Upper lobe of left lung (tissue), 6 donors: ENCODE measurements around the gene ASB13. TPM values are rescaled to one million over a fixed set of nuclear protein-coding genes. Genes with fewer than 3 reads are reported as not detected.
A peak's percentile ranks its signal among the peaks of the same experiment; 100 is the strongest.
"Not testable (repeated sequence)": the region's sequence is repeated elsewhere in the genome, so short reads cannot be mapped to it uniquely, and the experiment has no call there.

ENCODE experiments used
- ATAC-seq, 2 donors: fragments of 200-7000 bp; cut with Tn5 transposase; one replicate each; pipeline ENCODE4 v1.9.1; 2022; ENCODE audit warnings: mild to moderate bottlenecking in 2 of 2, moderate library complexity in 2 of 2; ENCODE audit not compliant: low FRiP score in 2 of 2
- DNase-seq, 2 donors: peaks; one replicate each; pipeline ENCODE4 v3.0.0-alpha.2; 2019 to 2020
- H3K27ac ChIP-seq, 4 donors: fragments of 200-600 bp; sonication (generic); one replicate each; pipeline ENCODE4 v1.5.1; 2016 to 2019
- H3K27me3 ChIP-seq, 4 donors: fragments of 200-600 bp; sonication (generic); one replicate each; pipeline ENCODE4 v1.5.1; 2017 to 2019
- H3K36me3 ChIP-seq, 4 donors: fragments of 200-600 bp; sonication (generic); one replicate each; pipeline ENCODE4 v1.5.1; 2016 to 2019
- H3K4me1 ChIP-seq, 4 donors: fragments of 200-600 bp; sonication (generic); one replicate each; pipeline ENCODE4 v1.5.1; 2018 to 2019
- H3K4me3 ChIP-seq, 4 donors: fragments of 200-600 bp; sonication (generic); one replicate each; pipeline ENCODE4 v1.5.1; 2017 to 2019; ENCODE audit warnings: mild to moderate bottlenecking in 2 of 4, moderate library complexity in 1 of 4
- H3K9me3 ChIP-seq, 4 donors: fragments of 200-600 bp; sonication (generic); one replicate each; pipeline ENCODE4 v1.5.1; 2018 to 2019
- CTCF ChIP-seq, 6 experiments: fragments of 450-650 bp in 4 of 6; fragments of 200-600 bp in 2 of 6; sonication (generic) in 2 of 6; IDR thresholded peaks; one replicate each; pipeline ENCODE4 v1.5.1; 2016 to 2019; ENCODE audit warnings: antibody characterized with exemption in 6 of 6
- EP300 ChIP-seq, 4 donors: sonication (generic); formaldehyde crosslinking; IDR thresholded peaks; one replicate each; pipeline ENCODE4 v1.5.1; 2017; ENCODE audit warnings: antibody characterized with exemption in 4 of 4, control low read depth in 2 of 4
- POLR2A ChIP-seq, 4 donors: fragments of 450-650 bp; IDR thresholded peaks; one replicate each; pipeline ENCODE4 v1.5.1; 2016 to 2017; ENCODE audit warnings: antibody characterized with exemption in 4 of 4, mild to moderate bottlenecking in 2 of 4
- POLR2AphosphoS5 ChIP-seq, 2 donors: sonication (generic); formaldehyde crosslinking; IDR thresholded peaks; one replicate each; pipeline ENCODE4 v1.5.1; 2017; ENCODE audit warnings: antibody characterized with exemption in 2 of 2
- WGBS, 2 donors: methylation state at CpG; one replicate each; pipeline ENCODE4 v1.1.5; 2017 to 2018; 5-methylcytosine and 5-hydroxymethylcytosine counted together
- total RNA-seq, 6 donors: library from RNA; depleted of rRNA in 4 of 6; stranded (reverse); fragments of >200 nt in 4 of 6; gene quantifications; one replicate each; pipeline versions ENCODE4 v1.1.0 to v1.2.1, GENCODE V29; 2016 to 2021
- donor health status: DM: no; HTN: no; CAD: no; lungs with moderate emphysema.
- donor health status: DM: no; HTN: yes; CAD: no; lungs with severe emphysema.

ASB13 gene
- total RNA-seq, 6 donors from 2014 or later = 6.3 to 32.5 (median 18.2) TPM

- DNase-seq (no peak), ATAC-seq (peak in 1 of 2 donors; percentile 4)
- Histone ChIP-seq H3K27ac (no peak overlapping the region), H3K9me3 (no peaks in the 10 kb centered on the region), H3K4me1 (peaks cover 0 to 4% (median 0%) of the 10 kb centered on the region in 4 donors), H3K27me3 (no peaks in the 10 kb centered on the region), H3K36me3 (no peaks in the 10 kb centered on the region), H3K4me3 (no peak overlapping the region)
- 88 to 90% methylated on average over 16 to 26 of the region's 26 CpGs for WGBS, 2 donors
- TF ChIP-seq POLR2AphosphoS5 (IDR thresholded peaks at IDR 0.05) = no peak
- TF ChIP-seq POLR2A (IDR thresholded peaks at IDR 0.05) = no peak
- no peak for TF ChIP-seq EP300 (IDR thresholded peaks at IDR 0.05)
Measured at GRCh38 chr10:5596611-5597341, 69.6 kb downstream of the ASB13 start.

- DNase-seq = no peak
- ATAC-seq = no peak
- no peak overlapping the region for H3K27ac ChIP-seq
- H3K27me3 ChIP-seq = no peaks in the 10 kb centered on the region
- no peaks in the 10 kb centered on the region for H3K9me3 ChIP-seq
- peaks cover 0 to 4% (median 0%) of the 10 kb centered on the region in 4 donors for H3K4me1 ChIP-seq
- WGBS, 2 donors = 55 to 59% methylated on average over 7 to 9 of the region's 9 CpGs
- H3K36me3 ChIP-seq = no peaks in the 10 kb centered on the region
- no peak for TF ChIP-seq POLR2AphosphoS5 (IDR thresholded peaks at IDR 0.05)
- TF ChIP-seq POLR2A (IDR thresholded peaks at IDR 0.05) = no peak
- TF ChIP-seq EP300 (IDR thresholded peaks at IDR 0.05) = no peak
- no peak for TF ChIP-seq CTCF (IDR thresholded peaks at IDR 0.05)
- no peak overlapping the region for H3K4me3 ChIP-seq
Measured at GRCh38 chr10:5595994-5596471, 70.4 kb downstream of the ASB13 start.

GRCh38 chr10:5595591-5595990, 70.8 kb downstream of the ASB13 start:
- 44 to 61% methylated on average over 2 to 7 of the region's 7 CpGs for WGBS, 2 donors
- ATAC-seq (no peak), DNase-seq (no peak)
- peaks cover 0 to 4% (median 0%) of the 10 kb centered on the region in 4 donors for H3K4me1 ChIP-seq
- H3K9me3 ChIP-seq = no peaks in the 10 kb centered on the region
- no peaks in the 10 kb centered on the region for H3K36me3 ChIP-seq
- H3K27ac ChIP-seq = no peak overlapping the region
- no peaks in the 10 kb centered on the region for H3K27me3 ChIP-seq
- H3K4me3 ChIP-seq = no peak overlapping the region
- TF ChIP-seq EP300 (IDR thresholded peaks at IDR 0.05) (no peak), POLR2AphosphoS5 (IDR thresholded peaks at IDR 0.05) (no peak), CTCF (IDR thresholded peaks at IDR 0.05) (no peak)

GRCh38 chr10:5595095-5595494, 71.3 kb downstream of the ASB13 start:
- ATAC-seq (no peak), DNase-seq (no peak)
- no peak overlapping the region for H3K27ac ChIP-seq
- WGBS, 2 donors = 88 to 93% methylated on average over 5 of the region's 5 CpGs
- peaks cover 0 to 4% (median 2%) of the 10 kb centered on the region in 4 donors for H3K4me1 ChIP-seq
- no peaks in the 10 kb centered on the region for H3K36me3 ChIP-seq
- no peaks in the 10 kb centered on the region for H3K9me3 ChIP-seq
- no peak overlapping the region for H3K4me3 ChIP-seq
- TF ChIP-seq POLR2AphosphoS5 (IDR thresholded peaks at IDR 0.05) (no peak), CTCF (IDR thresholded peaks at IDR 0.05) (no peak), EP300 (IDR thresholded peaks at IDR 0.05) (no peak), POLR2A (IDR thresholded peaks at IDR 0.05) (no peak)
- H3K27me3 ChIP-seq = no peaks in the 10 kb centered on the region

GRCh38 chr10:5594271-5595049, 71.9 kb downstream of the ASB13 start:
- Histone ChIP-seq H3K4me3 (no peak overlapping the region), H3K27ac (no peak overlapping the region), H3K4me1 (peaks cover 0 to 8% (median 3%) of the 10 kb centered on the region in 4 donors), H3K27me3 (no peaks in the 10 kb centered on the region), H3K9me3 (no peaks in the 10 kb centered on the region), H3K36me3 (no peaks in the 10 kb centered on the region)
- TF ChIP-seq EP300 (IDR thresholded peaks at IDR 0.05) (no peak), POLR2A (IDR thresholded peaks at IDR 0.05) (no peak), CTCF (IDR thresholded peaks at IDR 0.05) (no peak), POLR2AphosphoS5 (IDR thresholded peaks at IDR 0.05) (no peak)
- WGBS, 2 donors = 51 to 52% methylated on average over 14 of the region's 14 CpGs
- DNase-seq (no peak), ATAC-seq (no peak)

GRCh38 chr10:5593347-5593746, 73.0 kb downstream of the ASB13 start:
- not testable (repeated sequence) for H3K4me1 ChIP-seq, H3K9me3 ChIP-seq, H3K4me3 ChIP-seq, H3K27me3 ChIP-seq, H3K27ac ChIP-seq, DNase-seq, H3K36me3 ChIP-seq, ATAC-seq
- WGBS, 2 donors = 89 to 92% methylated on average over 6 of the region's 6 CpGs
